GM11168 (cell line): ENCODE results near the gene PCYT2.

ENCODE experiments used
- in situ Hi-C: fragments of 300-500 bp; cut with MboI; formaldehyde crosslinking; loops from one replicate; pipeline ENCODE4 v1.12.0; 2022; ENCODE audit warnings: low sequenced_read_pairs; ENCODE audit not compliant: unreplicated experiment

PCYT2 gene

GRCh38 chr17:81878294-81878693 lies 32.9 kb downstream of the PCYT2 start:
- in situ Hi-C loops = no loop called here

GRCh38 chr17:81877569-81877968 lies 33.6 kb downstream of the PCYT2 start:
- in situ Hi-C loops = no loop called here

GRCh38 chr17:81871387-81872230 lies 39.6 kb downstream of the PCYT2 start:
- in situ Hi-C loops = no loop called here

- in situ Hi-C loops = no loop called here
Observed at GRCh38 chr17:81870981-81871386, 40.2 kb downstream of the PCYT2 start, which contains the start of gene ARHGDIA. TSS of gene ARHGDIA (minus strand) at chr17:81871337. CDS start at chr17:81869930, 1,407 bp downstream.

GRCh38 chr17:81870131-81870980 lies 40.8 kb downstream of the PCYT2 start:
- in situ Hi-C loops = no loop called here

- in situ Hi-C loops = no loop called here
Observed at GRCh38 chr17:81869221-81870130, 41.7 kb downstream of the PCYT2 start.

- in situ Hi-C loops = no loop called here
Observed at GRCh38 chr17:81868674-81869220, 42.5 kb downstream of the PCYT2 start.

- in situ Hi-C loops = no loop called here
Observed at GRCh38 chr17:81867991-81868673, 43.1 kb downstream of the PCYT2 start.

- in situ Hi-C loops = no loop called here
Observed at GRCh38 chr17:81867170-81867990, 43.8 kb downstream of the PCYT2 start.

GRCh38 chr17:81866440-81867169 lies 44.6 kb downstream of the PCYT2 start:
- in situ Hi-C loops = no loop called here

GRCh38 chr17:81865733-81866439 lies 45.3 kb downstream of the PCYT2 start:
- in situ Hi-C loops = no loop called here

GRCh38 chr17:81865358-81865732 lies 45.9 kb downstream of the PCYT2 start:
- in situ Hi-C loops = no loop called here

GRCh38 chr17:81863833-81864768 lies 47.1 kb downstream of the PCYT2 start:
- in situ Hi-C loops = no loop called here

GRCh38 chr17:81863123-81863675 lies 48.0 kb downstream of the PCYT2 start:
- in situ Hi-C loops = no loop called here

GRCh38 chr17:81860756-81861568 lies 50.2 kb downstream of the PCYT2 start:
- in situ Hi-C loops = no loop called here
